K562 (cell line): ENCODE measurements around the gene GMPR. TPM values are rescaled to one million over a fixed set of nuclear protein-coding genes. Genes with fewer than 3 reads are reported as not detected.
A peak's percentile ranks its signal among the peaks of the same experiment; 100 is the strongest.

Source experiments
- CHD7 ChIP-seq: fragments of 200-600 bp; sonication (generic); IDR thresholded peaks from one replicate; pipeline ENCODE4 v1.6.1; 2012; ENCODE audit warnings: mild to moderate bottlenecking, low read depth, low read length, inconsistent platforms
- GATA2 ChIP-seq: sonication (generic); formaldehyde crosslinking; IDR thresholded peaks from 2 replicates; pipeline ENCODE4 v1.4.0; 2020; ENCODE audit warnings: mild to moderate bottlenecking, missing genetic modification reagents
- JUND ChIP-seq, 2 experiments: IDR thresholded peaks; 2 replicates in 1 of 2; 3 replicates in 1 of 2; pipeline ENCODE4 v1.6.1; 2011; ENCODE audit warnings: borderline replicate concordance in 2 of 2, low read depth in 2 of 2, low read length in 2 of 2, improper control_type of control experiment in 1 of 2, missing biosample characterization in 1 of 2, missing genetic modification characterization in 1 of 2, missing genetic modification reagents in 1 of 2
- KLF10 ChIP-seq: fragments of 250-450 bp; sonication (Bioruptor Pico); IDR thresholded peaks from 2 replicates; pipeline ENCODE4 v1.6.1; 2021; ENCODE audit warnings: matching md5 sums
- SMARCC2 ChIP-seq: fragments of 450-650 bp; IDR thresholded peaks from 2 replicates; pipeline ENCODE4 v1.6.1; 2017; ENCODE audit warnings: antibody characterized with exemption, moderate library complexity, mild to moderate bottlenecking, low read depth
- TBP ChIP-seq: optimal IDR thresholded peaks from 2 replicates; pipeline ENCODE3; 2011; ENCODE audit warnings: low read depth, low read length, improper control_type of control experiment
- TEAD2 ChIP-seq: fragments of 450-650 bp; IDR thresholded peaks from 2 replicates; pipeline ENCODE4 v1.6.1; 2016; ENCODE audit warnings: missing genetic modification characterization, control low read depth, missing compliant biosample characterization
- TFAP4 ChIP-seq: sonication (generic); formaldehyde crosslinking; IDR thresholded peaks from 2 replicates; pipeline ENCODE4 v1.8.0; 2022; ENCODE audit warnings: missing genetic modification reagents, mild to moderate bottlenecking, moderate library complexity, borderline replicate concordance
- XRCC5 ChIP-seq: fragments of 200-400 bp; formaldehyde crosslinking; IDR thresholded peaks from 2 replicates; pipeline ENCODE4 v1.6.1; 2017; ENCODE audit warnings: low read depth, mild to moderate bottlenecking, low read length
- ZC3H4 ChIP-seq: sonication (generic); formaldehyde crosslinking; IDR thresholded peaks from 2 replicates; pipeline ENCODE4 v1.9.0; 2021; ENCODE audit warnings: missing genetic modification reagents, borderline replicate concordance
- polyA plus RNA-seq, 8 experiments: library from polyadenylated mRNA; depleted of rRNA in 4 of 8; stranded (reverse) in 5 of 8; unstranded in 3 of 8; fragments of >200 nt; fragmentation: Nextera tagmentation in 2 of 8; fragmentation: Illumina TruSeq in 1 of 8; extraction: Ambion mirVana in 2 of 8; extraction: Trizol in 1 of 8; gene quantifications; 2 replicates each; pipeline versions ENCODE4 v1.2.1 to v1.2.3, GENCODE V29; 2011 to 2014; ENCODE audit warnings: inconsistent platforms in 1 of 8, missing spikeins in 1 of 8
- total RNA-seq, 7 experiments: library from RNA; depleted of rRNA in 6 of 7; stranded (reverse); fragments of >200 nt in 6 of 7; fragmentation: Illumina TruSeq in 2 of 7; extraction: Trizol in 2 of 7; gene quantifications; 2 replicates each; pipeline versions ENCODE4 v1.2.1 to v1.2.3, GENCODE V29; 2011 to 2021; ENCODE audit warnings: low replicate concordance in 1 of 7

The GMPR gene
- total and polyA plus RNA-seq, 9 of the 15 experiments (the other 6 are each of a cell fraction or from before 2014, with no cell fraction given), result 34.6 to 83.7 (median 49.8) TPM

- 0 out of 2 replicates have a peak, but pooled peaks have one; percentile 16 for TF ChIP-seq TFAP4 (CRISPR knock-in tag)
- no peak for TF ChIP-seq TBP
- TF ChIP-seq JUND (IDR thresholded peaks at IDR 0.05; ENCODE audit: borderline replicate concordance, low read depth, low read length), result peak; percentile 10; the same call in 1 of the 2 replicates
- TF ChIP-seq JUND (tag; IDR thresholded peaks at IDR 0.05; ENCODE audit: borderline replicate concordance, low read depth, low read length), result no peak
- no peak for TF ChIP-seq ZC3H4 (CRISPR knock-in tag)
- no peak for TF ChIP-seq GATA2 (CRISPR knock-in tag)
- TF ChIP-seq KLF10, result no peak
- no peak for TF ChIP-seq CHD7
- no peak for TF ChIP-seq SMARCC2
- TF ChIP-seq TEAD2, result no peak
- peak; percentile 79; the same call in 1 of the 2 replicates for TF ChIP-seq XRCC5
Measured at GRCh38 chr6:16316741-16317251, 78.4 kb downstream of the GMPR start (continued).
